HG03159 (cell line): ENCODE measurements around the gene NXPH1.

Experiments used
- ATAC-seq: cut with Tn5 transposase; IDR thresholded peaks from one replicate; pipeline ENCODE4 v1.9.1; 2021; ENCODE audit warnings: mild to moderate bottlenecking, moderate library complexity; ENCODE audit not compliant: unreplicated experiment

The NXPH1 gene

DNA sequence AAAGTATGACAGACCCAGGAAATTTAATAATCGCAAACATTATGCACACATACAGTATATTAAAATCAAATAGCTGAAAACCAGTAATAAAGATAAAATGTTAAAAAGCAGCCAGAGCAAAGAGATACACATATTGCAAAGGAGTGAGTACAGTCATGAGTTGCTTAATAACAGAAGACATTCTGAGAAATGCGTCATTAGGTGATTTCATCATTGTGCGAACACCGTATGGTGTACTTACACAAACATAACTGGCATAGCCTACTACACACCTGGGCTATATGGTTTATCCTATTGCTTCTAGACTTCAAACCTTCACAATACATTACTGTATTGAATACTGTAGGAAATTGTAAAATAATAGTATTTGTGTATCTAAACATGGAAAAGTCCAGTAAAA, 367.6 kb downstream of the NXPH1 start:
- ATAC-seq, result no peak
